Lower lobe of right lung (tissue), 2 donors: Measurements from ENCODE around the gene MRPS18A. TPM values are rescaled to one million over a fixed set of nuclear protein-coding genes. Genes with fewer than 3 reads are reported as not detected.

Experiments used
- ATAC-seq, 2 donors: fragments of 200-7000 bp; cut with Tn5 transposase; one replicate each; pipeline ENCODE4 v1.9.1; 2020 to 2022; ENCODE audit warnings: mild to moderate bottlenecking in 2 of 2, moderate library complexity in 2 of 2
- DNase-seq: peaks from one replicate; pipeline ENCODE4 v3.0.0-alpha.2; 2020
- H3K27ac ChIP-seq: fragments of 200-600 bp; one replicate; pipeline ENCODE4 v1.8.0; 2022
- H3K27me3 ChIP-seq: fragments of 200-600 bp; one replicate; pipeline ENCODE4 v1.8.0; 2022; ENCODE audit warnings: low read depth
- H3K36me3 ChIP-seq: fragments of 200-600 bp; one replicate; pipeline ENCODE4 v1.8.0; 2022; ENCODE audit warnings: mild to moderate bottlenecking
- H3K4me1 ChIP-seq: fragments of 200-600 bp; one replicate; pipeline ENCODE4 v1.8.0; 2022
- H3K4me3 ChIP-seq: fragments of 200-600 bp; one replicate; pipeline ENCODE4 v1.8.0; 2022; ENCODE audit warnings: mild to moderate bottlenecking
- H3K9me3 ChIP-seq: fragments of 200-600 bp; one replicate; pipeline ENCODE4 v1.8.0; 2022
- intact Hi-C: fragments of 100-400 bp; cut with DNase I; formaldehyde crosslinking; loops from one replicate; pipeline ENCODE4 v1.11.0; 2022
- total RNA-seq: library from RNA; stranded (reverse); fragmentation: NEBNext Ultra II Directional; extraction: Animal tissue kit (Norgen Biotek cat#: 25700); gene quantifications from one replicate; pipeline ENCODE4 v1.2.1, GENCODE V29; 2021
- TF ChIP-seq, protein P1 (sequence below): fragments of 200-600 bp; IDR thresholded peaks from one replicate; pipeline ENCODE4 v1.8.0; 2022; ENCODE audit warnings: antibody characterized with exemption, mild to moderate bottlenecking
- donor health status: DM: no; HTN: yes; CAD: no; lungs with severe emphysema.

MRPS18A gene
- total RNA-seq, 1 donor from 2014 or later, result 30.2 TPM

DNA sequence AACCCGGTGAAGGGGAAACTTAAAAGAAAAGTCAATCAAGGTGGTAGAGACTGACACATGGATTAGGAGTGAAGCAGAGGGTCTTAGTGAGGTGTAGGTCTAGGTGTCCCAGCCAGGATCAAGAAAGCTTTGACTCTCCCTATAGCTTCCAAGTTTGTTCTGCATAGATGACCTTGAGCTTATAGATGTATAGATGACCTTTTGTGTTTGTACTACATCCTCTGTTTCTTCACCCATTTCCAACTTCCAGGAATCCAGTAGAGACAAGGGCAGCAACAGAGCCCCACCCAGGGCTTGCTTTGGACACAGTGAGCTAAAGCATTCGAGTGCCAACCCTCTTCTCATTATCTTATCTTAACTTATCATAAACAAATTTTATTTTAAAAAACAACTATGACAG lies 1.8 kb upstream of the MRPS18A start:
- TF ChIP-seq, protein P1, sequence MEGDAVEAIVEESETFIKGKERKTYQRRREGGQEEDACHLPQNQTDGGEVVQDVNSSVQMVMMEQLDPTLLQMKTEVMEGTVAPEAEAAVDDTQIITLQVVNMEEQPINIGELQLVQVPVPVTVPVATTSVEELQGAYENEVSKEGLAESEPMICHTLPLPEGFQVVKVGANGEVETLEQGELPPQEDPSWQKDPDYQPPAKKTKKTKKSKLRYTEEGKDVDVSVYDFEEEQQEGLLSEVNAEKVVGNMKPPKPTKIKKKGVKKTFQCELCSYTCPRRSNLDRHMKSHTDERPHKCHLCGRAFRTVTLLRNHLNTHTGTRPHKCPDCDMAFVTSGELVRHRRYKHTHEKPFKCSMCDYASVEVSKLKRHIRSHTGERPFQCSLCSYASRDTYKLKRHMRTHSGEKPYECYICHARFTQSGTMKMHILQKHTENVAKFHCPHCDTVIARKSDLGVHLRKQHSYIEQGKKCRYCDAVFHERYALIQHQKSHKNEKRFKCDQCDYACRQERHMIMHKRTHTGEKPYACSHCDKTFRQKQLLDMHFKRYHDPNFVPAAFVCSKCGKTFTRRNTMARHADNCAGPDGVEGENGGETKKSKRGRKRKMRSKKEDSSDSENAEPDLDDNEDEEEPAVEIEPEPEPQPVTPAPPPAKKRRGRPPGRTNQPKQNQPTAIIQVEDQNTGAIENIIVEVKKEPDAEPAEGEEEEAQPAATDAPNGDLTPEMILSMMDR, result no peak
- no peak for DNase-seq
- intact Hi-C loops, result no loop called here
- Histone ChIP-seq H3K36me3 (no peaks in the 10 kb centered on the region), H3K4me1 (peaks cover 23% of the 10 kb centered on the region), H3K27ac (no peak overlapping the region), H3K9me3 (no peaks in the 10 kb centered on the region), H3K4me3 (no peak overlapping the region), H3K27me3 (no peaks in the 10 kb centered on the region)
- no peak for ATAC-seq

GRCh38 chr6:43687079-43687436 lies 533 bp downstream of the MRPS18A start:
- Histone ChIP-seq H3K27me3 (no peaks in the 10 kb centered on the region), H3K4me3 (peak overlapping the region; percentile 96), H3K9me3 (no peaks in the 10 kb centered on the region), H3K36me3 (no peaks in the 10 kb centered on the region), H3K4me1 (peaks cover 45% of the 10 kb centered on the region), H3K27ac (peak overlapping the region; percentile 71)
- DNase-seq (no peak), ATAC-seq (no peak)
- TF ChIP-seq, protein P1, result no peak
- intact Hi-C loops, result no loop called here

DNA sequence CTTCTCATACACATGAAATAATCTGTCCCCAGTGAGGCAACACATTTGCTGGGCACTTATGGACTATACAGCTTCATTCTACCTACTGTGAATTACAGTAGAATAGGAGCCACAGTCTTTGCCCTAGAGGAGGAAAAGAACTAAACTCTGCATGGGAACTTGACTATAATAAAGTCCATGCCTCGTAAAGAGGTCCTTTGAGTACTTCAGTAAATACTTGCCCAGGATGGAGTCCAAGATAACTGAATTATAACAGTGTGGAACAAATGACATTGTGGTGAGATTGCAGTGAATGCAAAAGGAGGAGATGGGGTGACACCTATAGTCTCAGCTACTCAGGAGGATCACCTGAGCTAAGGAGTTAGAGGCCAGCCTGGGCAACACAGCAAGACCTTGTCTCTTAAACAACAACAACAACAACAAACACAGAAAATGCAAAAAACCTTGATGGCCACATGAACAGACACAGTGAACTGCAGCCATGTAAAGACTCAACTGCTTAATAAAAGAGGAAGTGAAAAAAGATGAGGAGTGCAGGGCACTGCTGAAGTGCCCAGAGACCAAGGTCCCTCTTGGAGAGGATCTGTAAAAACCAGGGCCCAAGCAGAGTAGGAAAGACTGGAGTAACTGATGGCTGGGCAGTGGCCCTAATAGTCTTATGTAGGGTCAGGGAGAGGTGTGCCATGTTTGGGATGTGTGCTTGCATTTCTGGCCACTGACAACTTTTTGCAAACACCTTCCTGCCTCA lies 3.7 kb downstream of the MRPS18A start:
- no peak overlapping the region for H3K27ac ChIP-seq
- H3K36me3 ChIP-seq, result peaks cover 28% of the 10 kb centered on the region
- no peak for DNase-seq
- no peak overlapping the region for H3K4me3 ChIP-seq
- intact Hi-C loops, result no loop called here
- H3K4me1 ChIP-seq, result peaks cover 45% of the 10 kb centered on the region
- H3K27me3 ChIP-seq, result no peaks in the 10 kb centered on the region
- no peaks in the 10 kb centered on the region for H3K9me3 ChIP-seq
- ATAC-seq, result peak in 1 of 2 donors; percentile 52
- TF ChIP-seq, protein P1, result no peak

DNA sequence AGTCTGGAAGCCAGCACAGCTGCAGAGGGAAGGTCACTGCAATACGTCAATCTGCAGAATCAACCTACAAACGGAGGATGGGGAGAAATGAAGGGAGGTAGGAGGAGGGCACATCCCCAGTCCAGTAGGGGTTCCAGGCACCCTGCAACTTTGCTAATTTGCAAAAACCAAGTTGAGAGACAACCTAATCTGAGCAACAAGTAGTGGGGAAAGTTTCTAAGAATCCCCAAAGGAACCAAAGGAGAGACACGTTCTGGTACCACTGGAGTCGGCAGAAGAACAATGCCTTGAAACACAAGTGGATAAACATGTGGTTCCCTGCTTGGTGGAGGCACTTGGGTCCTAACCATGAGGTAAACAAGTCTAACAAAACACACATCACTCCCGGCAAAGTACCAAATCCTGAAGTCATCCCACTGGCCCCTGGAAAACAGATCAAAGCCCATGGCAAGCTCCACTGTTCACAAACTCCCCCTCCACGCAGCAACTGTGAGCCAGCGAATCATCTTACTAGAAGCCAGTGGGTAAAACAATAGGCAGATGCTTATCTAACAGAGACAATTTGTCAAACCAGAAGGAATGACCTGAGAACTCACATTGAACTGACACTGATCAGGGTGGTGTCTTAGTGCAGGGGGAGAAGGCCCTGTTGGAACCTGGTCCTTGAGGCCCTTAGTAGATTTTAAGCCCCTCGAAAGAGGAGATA lies 4.7 kb downstream of the MRPS18A start:
- no peaks in the 10 kb centered on the region for H3K27me3 ChIP-seq
- DNase-seq (no peak), ATAC-seq (no peak)
- no peaks in the 10 kb centered on the region for H3K9me3 ChIP-seq
- intact Hi-C loops, result no loop called here
- H3K4me1 ChIP-seq, result peaks cover 41% of the 10 kb centered on the region
- H3K36me3 ChIP-seq, result peaks cover 38% of the 10 kb centered on the region
- H3K27ac ChIP-seq, result no peak overlapping the region
- H3K4me3 ChIP-seq, result no peak overlapping the region
- TF ChIP-seq, protein P1, result no peak

DNA sequence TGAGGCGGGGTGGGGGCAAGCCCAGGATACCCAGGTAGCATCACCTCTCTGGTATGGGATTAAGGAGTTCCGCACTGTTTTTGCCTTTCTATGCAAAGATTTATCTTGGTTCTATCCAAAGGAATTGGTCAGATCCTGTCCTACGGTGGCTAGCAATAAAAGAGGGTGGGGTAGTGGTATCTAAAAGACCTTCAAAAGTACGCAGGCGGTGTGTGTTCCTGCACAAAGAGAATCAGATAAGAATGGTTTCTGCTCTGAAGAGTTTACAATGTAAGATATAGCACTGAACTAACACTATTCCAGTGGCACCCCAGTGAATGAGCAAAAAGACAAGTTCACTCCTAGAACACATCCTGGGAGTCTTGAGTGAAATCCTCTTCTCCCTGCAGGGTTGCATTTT lies 6.3 kb downstream of the MRPS18A start:
- intact Hi-C loops, result no loop called here
- ATAC-seq (no peak), DNase-seq (no peak)
- no peaks in the 10 kb centered on the region for H3K27me3 ChIP-seq
- H3K27ac ChIP-seq, result no peak overlapping the region
- no peak overlapping the region for H3K4me3 ChIP-seq
- H3K4me1 ChIP-seq, result peaks cover 31% of the 10 kb centered on the region
- TF ChIP-seq, protein P1, result no peak
- peaks cover 54% of the 10 kb centered on the region for H3K36me3 ChIP-seq
- no peaks in the 10 kb centered on the region for H3K9me3 ChIP-seq
